Measurements from ENCODE around the gene MACROD1.

MACROD1 gene

GRCh38 chr11:64035081-64035524 is 130.8 kb downstream of the MACROD1 start:
- no peak for DNase-seq (ENCODE audit: low read depth)

GRCh38 chr11:64034411-64034811 is 131.5 kb downstream of the MACROD1 start:
- no peak for DNase-seq (ENCODE audit: low read depth)

DNA sequence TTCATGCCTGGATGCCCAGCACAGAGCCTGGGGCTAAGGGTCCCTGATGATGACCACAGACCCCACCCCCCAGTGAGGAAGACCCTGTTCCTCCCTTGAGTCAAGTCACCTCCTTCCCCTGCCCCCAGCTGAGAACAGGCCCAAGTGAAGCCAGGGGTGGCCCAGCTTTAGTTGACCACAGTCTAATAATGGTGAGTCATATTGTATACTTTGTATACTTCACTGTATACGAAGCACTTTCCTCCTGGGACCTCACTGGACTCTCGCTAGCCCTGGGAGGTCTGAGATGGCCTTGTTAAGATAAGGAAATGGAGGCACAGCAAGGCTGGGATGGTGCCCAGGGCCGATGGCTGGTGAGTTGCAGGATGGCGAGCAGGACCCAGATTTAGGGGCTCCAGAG is 133.9 kb downstream of the MACROD1 start:
- no peak for DNase-seq (ENCODE audit: low read depth)

DNA sequence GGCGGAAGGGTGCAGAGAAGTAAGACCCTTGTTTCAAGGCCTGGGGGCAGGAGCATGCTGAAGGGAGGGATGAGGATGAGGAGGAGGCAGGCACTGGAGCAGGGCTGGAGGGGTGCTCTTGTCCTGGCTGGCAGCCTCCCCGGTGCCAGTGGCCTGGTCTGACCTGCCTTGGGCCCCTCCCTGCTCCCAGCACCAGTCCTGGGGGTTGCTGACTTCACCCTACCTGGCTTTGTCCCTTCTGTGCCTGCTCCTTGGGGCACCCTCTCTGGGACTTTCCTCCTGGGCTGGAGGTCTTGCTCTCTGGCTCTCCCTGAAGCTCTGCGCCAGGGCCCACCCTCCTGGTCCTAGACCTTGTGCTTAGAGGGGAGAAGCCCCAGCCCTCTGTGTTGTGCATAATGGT is 134.9 kb downstream of the MACROD1 start:
- no peak for DNase-seq (ENCODE audit: low read depth)

GRCh38 chr11:64029773-64030172 is 136.1 kb downstream of the MACROD1 start:
- no peak for DNase-seq (ENCODE audit: low read depth)

GRCh38 chr11:64028398-64029115 is 137.4 kb downstream of the MACROD1 start:
- no peak for DNase-seq (ENCODE audit: low read depth)

- DNase-seq (ENCODE audit: low read depth) = no peak
These were observed 138.1 kb downstream of the MACROD1 start for GRCh38 chr11:64027651-64028397.

GRCh38 chr11:64026575-64027205 is 139.2 kb downstream of the MACROD1 start:
- no peak for DNase-seq (ENCODE audit: low read depth)

DNA sequence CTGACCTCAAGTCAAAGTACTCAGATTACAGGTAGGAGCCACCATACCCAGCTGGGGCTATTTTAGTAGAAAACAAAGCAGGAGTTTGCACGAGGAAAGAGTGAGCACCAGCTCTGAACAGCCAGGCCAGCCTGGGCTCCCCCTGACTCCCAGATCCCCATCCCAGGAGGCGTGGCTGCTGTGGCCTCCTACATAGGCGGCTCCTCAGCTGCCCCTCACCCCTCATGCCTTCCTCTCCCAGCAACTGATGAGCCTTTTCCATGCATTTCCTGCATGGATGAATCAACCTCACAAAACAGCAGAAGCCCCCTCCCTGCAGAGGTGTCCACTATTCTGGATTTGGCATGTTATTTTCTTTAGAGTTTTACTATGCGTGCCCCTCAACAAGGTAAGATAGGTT is 140.7 kb downstream of the MACROD1 start:
- no peak for DNase-seq (ENCODE audit: low read depth)

DNA sequence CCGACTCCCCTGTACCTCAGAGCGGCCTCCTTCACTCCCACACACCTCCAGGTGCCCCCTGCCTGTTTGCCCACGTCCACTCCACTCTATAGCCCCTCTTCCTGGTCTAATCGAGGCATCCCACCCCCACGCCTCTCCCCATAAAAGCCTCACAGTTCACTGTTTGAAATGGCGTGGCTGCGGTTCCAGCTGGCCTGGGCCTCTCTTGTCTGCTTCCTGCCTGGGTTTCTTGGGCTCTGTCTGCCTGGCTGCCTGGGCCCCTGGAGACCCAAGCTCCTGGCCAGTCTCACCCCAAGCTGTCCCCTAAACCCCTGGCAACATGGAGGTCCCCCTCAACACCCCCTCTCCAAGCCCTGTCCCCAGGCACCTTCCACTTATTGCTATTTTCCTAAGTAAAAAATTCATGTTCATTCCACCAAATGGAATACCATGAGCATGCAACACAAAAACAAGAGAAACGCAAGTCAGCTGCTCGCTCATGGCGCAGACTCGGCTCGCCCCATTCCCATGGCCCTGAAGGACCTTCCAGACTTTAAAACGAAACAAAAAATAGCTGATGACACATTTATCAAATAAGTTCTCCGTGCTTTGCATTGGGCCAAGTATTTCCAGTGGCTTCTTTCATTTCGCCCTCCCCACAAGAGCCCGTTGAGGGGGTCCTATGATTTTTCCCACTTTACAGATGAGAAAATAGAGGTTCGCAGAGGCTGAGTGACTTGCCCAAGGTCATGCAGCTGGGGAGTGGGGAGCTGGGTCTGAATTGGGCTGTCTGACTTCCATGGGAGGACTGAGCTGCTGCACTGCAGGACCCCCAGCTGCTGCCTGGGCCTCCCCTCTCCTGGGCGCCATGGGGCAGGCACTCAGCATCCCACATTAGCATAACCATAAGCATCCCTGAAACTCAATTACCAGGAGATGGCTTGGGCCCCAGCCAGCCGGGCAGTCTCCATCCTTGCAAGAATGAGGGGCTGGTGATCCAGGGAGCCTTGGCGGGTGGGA is 141.9 kb downstream of the MACROD1 start:
- DNase-seq (ENCODE audit: low read depth) = no peak

DNA sequence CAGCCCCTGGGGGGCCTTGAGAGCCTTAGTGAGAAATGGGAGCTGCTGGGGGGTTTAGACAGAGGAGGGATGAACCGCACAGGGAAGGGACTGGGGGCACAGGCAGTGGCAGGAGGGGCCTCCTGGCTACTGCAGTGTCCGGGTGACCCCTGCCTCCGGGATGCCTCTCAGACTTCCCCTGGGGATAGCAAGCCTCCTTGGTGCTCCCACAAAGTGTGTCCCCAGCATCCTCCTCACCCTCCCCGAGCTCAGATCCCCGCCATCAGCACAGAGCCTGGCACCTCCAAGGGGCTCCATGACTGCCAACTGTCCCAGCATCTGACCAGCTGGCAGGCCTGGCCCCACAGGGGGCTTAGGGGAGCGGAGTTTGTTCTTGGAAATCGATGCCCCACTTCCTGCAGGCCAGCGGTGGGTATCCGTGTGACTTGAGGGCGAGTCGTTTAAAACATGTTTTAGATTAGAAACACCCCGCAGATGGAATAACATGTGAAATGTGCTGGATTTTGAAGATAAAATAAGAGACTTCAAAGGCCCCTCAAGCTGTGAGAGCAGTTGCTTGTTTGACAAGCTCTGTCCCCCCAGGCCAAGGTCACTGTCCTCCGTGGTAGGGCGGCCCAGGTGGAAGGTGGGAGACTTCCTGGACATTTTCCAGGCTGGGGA is 143.7 kb downstream of the MACROD1 start:
- no peak for DNase-seq (ENCODE audit: low read depth)

GRCh38 chr11:64021757-64022093 is 144.2 kb downstream of the MACROD1 start:
- no peak for DNase-seq (ENCODE audit: low read depth)

- DNase-seq (ENCODE audit: low read depth) = no peak
These were observed 144.7 kb downstream of the MACROD1 start for GRCh38 chr11:64020976-64021756.

DNA sequence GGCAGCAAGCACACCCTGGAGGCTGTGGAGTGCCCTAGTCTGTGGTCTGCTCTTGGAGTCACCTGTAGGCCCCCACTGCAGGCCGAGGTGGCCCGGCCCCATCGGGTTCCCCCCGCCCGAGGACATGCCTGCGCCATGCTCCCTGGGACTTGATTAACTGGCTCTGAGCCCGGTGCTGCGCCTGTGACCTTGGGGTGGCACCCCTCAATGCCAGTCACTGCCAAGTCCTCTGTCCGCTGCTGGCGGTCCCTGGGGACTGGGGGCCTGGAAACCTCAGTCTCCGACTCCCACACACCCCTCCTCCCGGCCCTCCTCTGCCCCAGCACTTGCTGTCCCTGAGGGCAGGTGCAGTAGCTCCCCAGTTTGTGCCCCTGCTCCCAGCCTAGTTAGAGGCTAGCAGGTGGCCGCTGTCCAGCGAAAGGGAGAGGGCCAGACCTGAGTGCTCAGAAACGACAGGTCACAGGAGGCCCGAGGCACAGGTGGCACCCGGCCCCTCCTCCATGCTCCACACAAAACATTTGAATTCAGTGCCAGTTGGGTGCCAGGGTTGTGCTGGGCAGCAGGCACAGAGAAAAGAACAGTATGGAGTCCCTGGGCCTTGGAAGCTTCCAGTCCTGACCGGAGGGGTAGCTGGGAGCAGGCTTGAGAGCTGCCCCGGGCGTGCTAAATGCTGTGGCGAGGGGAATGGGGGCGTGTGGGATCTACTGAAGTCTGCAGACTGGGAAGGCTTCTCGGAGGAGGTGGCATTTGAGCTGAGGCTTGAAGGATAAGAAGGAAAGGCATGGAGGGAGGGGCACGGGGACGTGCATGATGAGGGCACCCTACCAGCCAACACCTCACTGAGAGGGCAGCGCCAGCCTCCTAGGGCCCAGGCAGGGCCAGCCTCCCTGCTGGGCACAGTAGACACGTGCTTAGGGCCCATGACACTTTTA is 146.5 kb downstream of the MACROD1 start:
- no peak for DNase-seq (ENCODE audit: low read depth)

GRCh38 chr11:64018310-64018709 is 147.6 kb downstream of the MACROD1 start:
- DNase-seq (ENCODE audit: low read depth) = no peak

GRCh38 chr11:64017945-64018224 is 148.0 kb downstream of the MACROD1 start:
- DNase-seq (ENCODE audit: low read depth) = no peak

GRCh38 chr11:64015935-64016845 is 149.7 kb downstream of the MACROD1 start:
- DNase-seq (ENCODE audit: low read depth) = no peak

GRCh38 chr11:64015510-64015909 is 150.4 kb downstream of the MACROD1 start:
- no peak for DNase-seq (ENCODE audit: low read depth)

DNA sequence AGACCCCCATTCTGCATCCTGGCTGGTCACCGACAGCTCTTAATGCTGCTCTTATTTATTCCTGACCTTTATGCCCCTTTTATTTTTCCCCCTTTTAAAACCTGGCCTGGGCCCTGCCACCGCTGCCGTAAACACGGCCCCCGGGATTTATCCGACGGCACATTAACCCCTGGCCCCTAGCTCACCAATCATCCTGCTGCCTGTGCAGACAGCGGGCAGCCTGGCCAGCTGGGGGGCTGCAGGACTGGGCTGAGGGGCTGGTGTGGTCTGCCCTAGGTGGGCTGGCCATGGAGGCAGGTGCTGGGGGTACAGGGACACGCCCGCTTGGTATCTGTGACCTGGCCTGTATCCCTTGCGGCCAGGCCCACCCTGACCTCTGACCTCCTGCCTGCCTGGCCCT is 151.6 kb downstream of the MACROD1 start:
- no peak for DNase-seq (ENCODE audit: low read depth)
